Esophagus muscularis mucosa (tissue), 4 donors: ENCODE data around the gene BBS7. TPM values are rescaled to one million over a fixed set of nuclear protein-coding genes. Genes with fewer than 3 reads are reported as not detected.

ENCODE experiments used
- DNase-seq: peaks from one replicate; pipeline ENCODE4 v3.0.0-alpha.2; 2017; ENCODE audit errors: extremely low spot score
- H3K27ac ChIP-seq, 4 donors: fragments of 200-600 bp; sonication (generic); replicated peaks in 1 of 4; 1 replicate in 3 of 4; 2 replicates in 1 of 4; pipeline ENCODE4 v1.5.1; 2016 to 2019; ENCODE audit warnings: mild to moderate bottlenecking in 1 of 4
- H3K27me3 ChIP-seq, 4 donors: fragments of 200-600 bp; sonication (generic); one replicate each; pipeline versions ENCODE4 v1.5.1 to v1.6.0; 2016 to 2019
- H3K36me3 ChIP-seq, 4 donors: fragments of 200-600 bp; sonication (generic); one replicate each; pipeline ENCODE4 v1.5.1; 2016 to 2019
- H3K4me1 ChIP-seq, 4 donors: fragments of 200-600 bp; sonication (generic); one replicate each; pipeline ENCODE4 v1.5.1; 2016 to 2019
- H3K4me3 ChIP-seq, 4 donors: fragments of 200-600 bp; sonication (generic); 1 replicate in 2 of 4; 2 replicates in 2 of 4; pipeline ENCODE4 v1.5.1; 2016 to 2019; ENCODE audit warnings: mild to moderate bottlenecking in 4 of 4, moderate library complexity in 1 of 4
- H3K9me3 ChIP-seq, 4 donors: fragments of 200-600 bp; sonication (generic); 1 replicate in 3 of 4; 2 replicates in 1 of 4; pipeline ENCODE4 v1.5.1; 2016 to 2019
- EP300 ChIP-seq: sonication (generic); formaldehyde crosslinking; IDR thresholded peaks from one replicate; pipeline ENCODE4 v1.6.1; 2017; ENCODE audit warnings: antibody characterized with exemption
- POLR2A ChIP-seq: fragments of 450-650 bp; IDR thresholded peaks from one replicate; pipeline ENCODE4 v1.6.1; 2017; ENCODE audit warnings: antibody characterized with exemption, moderate library complexity, mild to moderate bottlenecking, low read depth
- POLR2AphosphoS5 ChIP-seq, 2 donors: sonication (generic); formaldehyde crosslinking; IDR thresholded peaks; one replicate each; pipeline ENCODE4 v1.6.1; 2017; ENCODE audit warnings: antibody characterized with exemption in 2 of 2
- WGBS: methylation state at CpG from one replicate; pipeline ENCODE4 v1.1.5; 2018; 5-methylcytosine and 5-hydroxymethylcytosine counted together
- intact Hi-C: fragments of 100-400 bp; cut with DNase I; formaldehyde crosslinking; loops from one replicate; pipeline ENCODE4 v1.15.1; 2023
- total RNA-seq, 4 donors: library from RNA; depleted of rRNA; stranded (reverse); fragments of >200 nt; gene quantifications; one replicate each; pipeline versions ENCODE4 v1.1.0 to v1.2.1, GENCODE V29; 2016
- TF ChIP-seq, protein P1 (sequence below), 3 experiments: fragments of 200-600 bp in 2 of 3; fragments of 450-650 bp in 1 of 3; sonication (generic) in 2 of 3; IDR thresholded peaks; one replicate each; pipeline ENCODE4 v1.5.1; 2017 to 2019; ENCODE audit warnings: antibody characterized with exemption in 3 of 3, mild to moderate bottlenecking in 2 of 3, moderate library complexity in 1 of 3

Gene BBS7, protein sequence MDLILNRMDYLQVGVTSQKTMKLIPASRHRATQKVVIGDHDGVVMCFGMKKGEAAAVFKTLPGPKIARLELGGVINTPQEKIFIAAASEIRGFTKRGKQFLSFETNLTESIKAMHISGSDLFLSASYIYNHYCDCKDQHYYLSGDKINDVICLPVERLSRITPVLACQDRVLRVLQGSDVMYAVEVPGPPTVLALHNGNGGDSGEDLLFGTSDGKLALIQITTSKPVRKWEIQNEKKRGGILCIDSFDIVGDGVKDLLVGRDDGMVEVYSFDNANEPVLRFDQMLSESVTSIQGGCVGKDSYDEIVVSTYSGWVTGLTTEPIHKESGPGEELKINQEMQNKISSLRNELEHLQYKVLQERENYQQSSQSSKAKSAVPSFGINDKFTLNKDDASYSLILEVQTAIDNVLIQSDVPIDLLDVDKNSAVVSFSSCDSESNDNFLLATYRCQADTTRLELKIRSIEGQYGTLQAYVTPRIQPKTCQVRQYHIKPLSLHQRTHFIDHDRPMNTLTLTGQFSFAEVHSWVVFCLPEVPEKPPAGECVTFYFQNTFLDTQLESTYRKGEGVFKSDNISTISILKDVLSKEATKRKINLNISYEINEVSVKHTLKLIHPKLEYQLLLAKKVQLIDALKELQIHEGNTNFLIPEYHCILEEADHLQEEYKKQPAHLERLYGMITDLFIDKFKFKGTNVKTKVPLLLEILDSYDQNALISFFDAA
- total RNA-seq, result 10 to 100 TPM; 14.3 to 17.9 (median 15.2) TPM

DNA sequence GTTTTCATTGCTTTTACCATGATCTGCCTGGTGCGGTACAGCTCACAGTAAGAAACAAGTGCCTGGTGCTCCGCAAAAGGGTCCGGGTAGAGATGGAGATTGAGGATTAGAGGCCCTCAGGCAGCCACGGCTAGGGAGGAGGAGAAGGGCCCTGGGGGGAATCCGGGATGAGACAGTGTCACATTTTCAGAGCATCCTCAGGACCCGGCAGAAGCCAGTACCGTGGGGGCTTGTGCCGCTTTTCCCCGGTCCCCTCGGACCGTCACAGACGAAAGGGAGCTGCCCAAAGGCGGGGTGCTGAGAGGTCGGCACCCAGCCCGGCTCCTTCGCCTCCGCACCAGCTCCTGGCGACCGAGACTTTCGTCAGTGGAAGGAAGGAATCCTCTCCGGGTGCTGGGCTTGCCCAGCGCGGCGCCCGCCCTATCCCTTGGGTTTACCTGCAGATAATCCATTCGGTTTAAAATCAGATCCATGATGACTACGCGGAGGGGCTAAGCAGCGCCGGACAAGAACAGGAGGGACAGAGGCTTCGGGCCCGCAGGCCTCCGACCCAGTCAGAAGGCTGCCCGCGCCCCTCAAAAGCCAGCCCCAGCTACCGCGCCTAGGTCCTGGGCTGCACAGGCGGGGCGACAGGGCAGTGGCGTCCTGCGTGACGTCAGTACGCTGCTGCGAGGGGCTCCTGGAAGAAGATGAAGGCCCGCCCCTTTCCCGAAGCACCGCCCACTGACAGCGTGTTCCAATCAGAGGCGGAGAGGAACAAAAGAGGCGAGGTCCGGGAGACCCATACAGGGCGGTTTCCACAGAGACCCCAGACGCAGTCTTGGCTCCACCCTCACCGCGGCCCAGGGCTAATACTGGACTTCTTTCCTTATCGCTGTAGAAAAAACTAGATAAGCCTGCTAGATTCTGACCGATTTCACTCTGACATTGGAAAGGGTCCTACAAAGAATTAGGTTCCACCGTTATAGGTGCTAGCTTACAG lies at the start of gene BBS7:
TSS of gene BBS7 (minus strand) at position 634 of the 982 bp plus-strand sequence. CDS start at position 473, 161 bp downstream.
- WGBS, result 2% methylated on average over 24 of the region's 58 CpGs
- Histone ChIP-seq H3K9me3 (no peaks in the 10 kb centered on the region), H3K4me1 (peaks cover 0 to 18% (median 13%) of the 10 kb centered on the region in 4 donors), H3K36me3 (peaks cover 5 to 10% (median 7%) of the 10 kb centered on the region in 4 donors), H3K4me3 (peak within 1 kb of the TSS; percentile 81 to 92 (median 88)), H3K27me3 (no peaks in the 10 kb centered on the region), H3K27ac (peak within 1 kb of the TSS; percentile 92 to 96 (median 94))
- intact Hi-C loops, result loop anchor here (5.0 to 10.0 kb wide), 2 partner anchors 43 to 285 kb away; partner anchors contain the start of gene BLTP1
- DNase-seq, result peak; percentile 100
- TF ChIP-seq POLR2AphosphoS5 (IDR thresholded peaks at IDR 0.05) (peak; percentile 92 to 94), POLR2A (peak; percentile 57), EP300 (no peak)
- TF ChIP-seq, protein P1, sequence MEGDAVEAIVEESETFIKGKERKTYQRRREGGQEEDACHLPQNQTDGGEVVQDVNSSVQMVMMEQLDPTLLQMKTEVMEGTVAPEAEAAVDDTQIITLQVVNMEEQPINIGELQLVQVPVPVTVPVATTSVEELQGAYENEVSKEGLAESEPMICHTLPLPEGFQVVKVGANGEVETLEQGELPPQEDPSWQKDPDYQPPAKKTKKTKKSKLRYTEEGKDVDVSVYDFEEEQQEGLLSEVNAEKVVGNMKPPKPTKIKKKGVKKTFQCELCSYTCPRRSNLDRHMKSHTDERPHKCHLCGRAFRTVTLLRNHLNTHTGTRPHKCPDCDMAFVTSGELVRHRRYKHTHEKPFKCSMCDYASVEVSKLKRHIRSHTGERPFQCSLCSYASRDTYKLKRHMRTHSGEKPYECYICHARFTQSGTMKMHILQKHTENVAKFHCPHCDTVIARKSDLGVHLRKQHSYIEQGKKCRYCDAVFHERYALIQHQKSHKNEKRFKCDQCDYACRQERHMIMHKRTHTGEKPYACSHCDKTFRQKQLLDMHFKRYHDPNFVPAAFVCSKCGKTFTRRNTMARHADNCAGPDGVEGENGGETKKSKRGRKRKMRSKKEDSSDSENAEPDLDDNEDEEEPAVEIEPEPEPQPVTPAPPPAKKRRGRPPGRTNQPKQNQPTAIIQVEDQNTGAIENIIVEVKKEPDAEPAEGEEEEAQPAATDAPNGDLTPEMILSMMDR (IDR thresholded peaks at IDR 0.05), result no peak

DNA sequence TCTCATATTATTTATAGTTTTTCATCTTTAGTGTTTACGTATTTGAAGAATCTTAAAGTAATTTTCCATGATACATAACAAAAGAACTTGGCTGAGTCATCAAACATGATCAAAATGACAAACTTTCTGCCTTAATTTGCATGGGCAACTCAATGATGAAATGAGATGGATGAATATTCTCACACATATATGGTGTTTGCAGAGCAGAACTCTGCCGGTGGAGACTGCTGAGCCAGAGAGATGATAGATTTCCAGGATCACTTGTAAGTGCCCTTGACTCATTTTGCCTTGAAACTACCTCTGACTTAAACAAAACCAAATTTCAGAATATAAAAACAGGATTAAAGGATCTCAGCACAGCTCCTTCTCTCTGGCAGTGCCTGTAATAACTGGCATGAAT lies 43.4 kb upstream of the BBS7 start:
- no peak overlapping the region for H3K4me3 ChIP-seq
- no peaks in the 10 kb centered on the region for H3K9me3 ChIP-seq
- intact Hi-C loops, result no loop called here
- 66% methylated on average over 2 of the region's 2 CpGs for WGBS
- no peaks in the 10 kb centered on the region for H3K4me1 ChIP-seq
- H3K27ac ChIP-seq, result no peak overlapping the region
- no peak for DNase-seq
- no peaks in the 10 kb centered on the region for H3K27me3 ChIP-seq
- TF ChIP-seq, protein P1 (IDR thresholded peaks at IDR 0.05), result no peak
- no peak for TF ChIP-seq POLR2AphosphoS5 (IDR thresholded peaks at IDR 0.05)
- H3K36me3 ChIP-seq, result no peaks in the 10 kb centered on the region

DNA sequence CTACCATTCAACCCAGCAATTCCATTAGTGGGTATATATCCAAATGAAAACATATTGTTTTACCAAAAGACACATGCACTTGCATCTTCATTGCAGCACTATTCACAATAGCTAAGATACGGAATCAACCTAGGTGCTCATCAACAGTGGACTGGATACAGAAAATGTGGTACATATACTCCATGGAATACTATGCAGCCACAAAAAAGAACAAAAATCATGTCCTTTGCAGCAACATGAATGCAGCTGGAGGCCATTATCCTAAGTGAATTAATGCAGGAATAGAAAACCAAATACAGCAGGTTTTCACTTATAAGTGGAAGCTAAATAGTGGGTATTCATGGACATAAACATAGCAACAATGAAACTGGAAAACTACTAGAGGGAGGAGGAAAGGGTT lies 38.1 kb upstream of the BBS7 start:
- H3K27me3 ChIP-seq, result no peaks in the 10 kb centered on the region
- intact Hi-C loops, result no loop called here
- H3K9me3 ChIP-seq, result no peaks in the 10 kb centered on the region
- DNase-seq, result no peak
- no peak overlapping the region for H3K4me3 ChIP-seq
- TF ChIP-seq, protein P1 (IDR thresholded peaks at IDR 0.05), result no peak
- TF ChIP-seq EP300 (no peak), POLR2AphosphoS5 (IDR thresholded peaks at IDR 0.05) (no peak), POLR2A (no peak)
- WGBS, result 94% methylated on average over 1 of the region's 1 CpG
- H3K4me1 ChIP-seq, result no peaks in the 10 kb centered on the region
- no peaks in the 10 kb centered on the region for H3K36me3 ChIP-seq
- H3K27ac ChIP-seq, result no peak overlapping the region

DNA sequence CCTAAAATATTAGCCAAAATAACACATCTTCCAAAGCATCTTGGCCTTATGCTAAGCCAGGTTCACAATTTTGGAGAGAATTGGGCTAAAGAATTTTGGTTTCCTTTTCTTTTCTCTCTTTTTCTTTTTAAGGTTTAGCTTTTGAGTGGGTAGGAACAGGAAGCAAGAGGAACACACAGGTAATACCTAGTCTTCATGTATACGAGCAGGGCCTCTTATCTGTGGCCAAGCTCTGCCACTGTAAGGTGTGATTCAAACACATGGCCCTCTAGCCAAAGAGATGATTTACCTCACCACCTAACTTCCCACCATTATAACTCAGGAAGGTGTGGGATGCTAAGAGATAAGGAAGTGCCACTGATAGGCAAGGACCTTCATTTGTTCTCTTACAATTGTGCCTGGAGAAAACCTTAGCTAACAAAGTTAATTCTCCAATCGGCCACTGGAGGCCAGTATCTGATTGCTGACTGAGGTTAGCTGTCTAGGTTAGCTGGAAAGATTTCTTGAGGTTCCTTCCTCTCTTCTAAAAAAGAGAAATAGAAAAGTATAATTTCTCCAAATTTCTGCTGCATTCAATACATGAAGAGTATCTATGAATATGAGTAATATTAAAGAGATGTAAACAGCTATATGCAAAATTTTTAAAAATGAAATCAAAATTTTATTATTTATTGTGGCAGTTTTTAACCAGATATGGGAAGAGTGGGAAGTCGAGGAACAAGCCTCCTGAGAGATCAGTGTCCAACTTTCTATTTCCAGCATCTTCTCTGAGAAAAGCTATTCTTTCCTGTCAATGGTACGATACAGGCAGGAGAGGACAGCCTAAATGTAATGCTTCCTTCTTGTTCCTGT lies 30.1 kb upstream of the BBS7 start:
- DNase-seq, result no peak
- H3K4me3 ChIP-seq, result no peak overlapping the region

More for the DNA sequence above, 30.1 kb upstream of the BBS7 start:
- Histone ChIP-seq H3K27ac (no peak overlapping the region), H3K36me3 (no peaks in the 10 kb centered on the region), H3K27me3 (no peaks in the 10 kb centered on the region), H3K4me1 (no peaks in the 10 kb centered on the region), H3K9me3 (no peaks in the 10 kb centered on the region)
- intact Hi-C loops, result no loop called here
- TF ChIP-seq, protein P1 (IDR thresholded peaks at IDR 0.05), result peak; percentile 42 to 66 (median 55)
- no peak for TF ChIP-seq EP300
- WGBS, result 54% methylated on average over 4 of the region's 4 CpGs
